GM18907 (cell line): Measurements from ENCODE around the gene OR52H1.

Source experiments
- ATAC-seq: cut with Tn5 transposase; IDR thresholded peaks from one replicate; pipeline ENCODE4 v1.9.1; 2021; ENCODE audit warnings: mild to moderate bottlenecking, moderate library complexity; ENCODE audit not compliant: unreplicated experiment

OR52H1 gene

DNA sequence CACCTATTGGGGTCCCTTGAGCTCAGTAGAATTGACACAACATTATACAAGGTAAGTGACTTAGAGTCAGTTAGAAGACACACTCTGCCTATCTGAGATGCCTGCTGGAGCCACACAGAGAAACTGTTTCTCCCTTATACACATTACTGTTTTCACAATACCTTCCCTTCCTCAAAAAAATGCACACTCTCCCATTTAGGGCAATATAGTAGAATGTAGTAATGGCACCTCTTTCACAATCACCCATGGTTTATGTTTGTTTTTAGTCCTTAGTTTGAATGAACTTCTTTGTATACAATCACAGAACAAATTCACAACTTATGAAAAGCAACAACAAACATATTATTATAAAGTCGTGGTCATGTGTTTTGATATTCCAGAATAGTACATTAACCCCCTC, 14.3 kb downstream of the OR52H1 start:
- no peak for ATAC-seq

- ATAC-seq, result no peak
These were observed 17.1 kb downstream of the OR52H1 start for GRCh38 chr11:5531053-5531831.

DNA sequence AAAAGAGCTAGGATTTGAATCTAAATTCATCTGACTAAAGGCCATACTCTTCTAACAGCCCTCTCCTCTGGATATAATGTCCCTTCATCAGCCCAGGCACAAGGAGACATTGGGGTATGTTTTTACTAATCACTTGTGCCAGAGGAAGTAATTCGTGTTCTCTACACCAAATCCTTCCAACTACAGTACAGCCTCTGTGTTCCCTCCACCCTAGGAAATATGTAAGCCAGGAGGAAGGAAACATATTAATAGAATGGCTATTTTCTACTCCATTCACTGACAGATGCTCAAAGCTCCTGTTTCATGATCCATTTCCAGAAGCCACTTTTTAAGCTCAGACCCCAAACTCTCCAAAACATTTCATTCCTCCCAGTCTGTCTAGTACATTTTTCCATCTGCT, 19.8 kb downstream of the OR52H1 start:
- no peak for ATAC-seq

DNA sequence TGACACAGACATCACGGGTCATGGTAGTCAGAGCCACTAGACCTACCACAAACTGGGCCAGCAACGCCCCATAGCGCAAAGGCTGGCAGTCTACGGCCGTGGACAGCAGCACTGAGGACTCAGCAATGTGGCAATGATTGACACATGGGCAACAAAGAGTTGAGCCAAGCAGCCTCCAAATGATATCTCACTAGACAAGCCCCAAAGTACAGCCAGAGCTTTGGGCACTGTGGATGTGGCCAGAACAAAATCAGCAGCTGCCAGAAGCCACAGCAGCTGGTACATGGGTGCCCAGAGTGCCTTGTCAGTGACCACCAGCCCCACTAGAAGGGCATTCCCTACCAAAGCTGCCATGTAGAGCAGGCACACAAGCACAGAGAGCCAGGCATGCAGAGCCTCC, 20.6 kb downstream of the OR52H1 start:
- ATAC-seq, result no peak

DNA sequence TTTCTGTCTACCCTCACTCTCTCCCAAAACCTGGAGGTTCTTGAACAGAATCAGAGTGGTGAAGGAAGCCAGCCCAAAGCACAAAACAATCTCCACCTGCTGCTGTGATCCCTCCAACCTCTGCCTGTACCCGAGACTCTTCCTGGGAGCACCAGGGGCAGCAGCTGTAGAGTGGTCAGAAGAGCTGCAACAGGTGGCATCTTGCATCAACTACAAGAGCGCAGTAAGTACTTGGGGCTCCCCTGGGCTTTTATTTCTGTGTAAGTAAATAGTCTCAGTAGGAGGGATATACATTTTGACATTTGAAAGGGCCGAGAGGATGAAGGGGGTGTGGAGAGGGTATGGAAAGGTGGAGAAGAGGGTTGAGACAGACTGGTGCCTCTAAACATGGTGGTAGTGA, 23.6 kb downstream of the OR52H1 start:
- ATAC-seq, result no peak

- no peak for ATAC-seq
These were observed 26.0 kb downstream of the OR52H1 start for GRCh38 chr11:5522308-5522707.

- no peak for ATAC-seq
These were observed 26.8 kb downstream of the OR52H1 start for GRCh38 chr11:5521540-5521939.

GRCh38 chr11:5516599-5516998, 31.7 kb downstream of the OR52H1 start, which contains the start of gene UBQLNL:
UBQLNL (minus strand) TSS chr11:5516699; CDS start chr11:5516441, 258 bp downstream.
- no peak for ATAC-seq

DNA sequence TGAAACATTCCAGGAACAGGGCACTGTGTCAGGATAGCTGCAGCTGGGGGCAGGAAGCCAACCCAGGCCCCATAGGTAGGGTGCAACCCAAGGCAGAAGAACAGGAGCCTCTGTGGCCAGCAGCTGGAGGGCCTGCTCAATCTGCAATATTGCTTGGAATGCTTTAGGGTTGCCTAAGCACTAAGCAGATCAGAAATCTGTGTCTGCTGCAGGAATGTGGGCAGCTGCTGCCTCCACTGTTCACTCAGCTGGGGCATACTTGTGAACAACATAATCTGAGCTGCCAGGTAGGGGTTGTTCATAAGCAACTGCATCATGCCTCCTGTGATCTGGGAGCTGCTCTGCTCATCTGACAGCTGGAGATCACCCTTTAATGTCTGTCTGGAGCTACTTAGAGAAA, 33.5 kb downstream of the OR52H1 start:
- no peak for ATAC-seq

DNA sequence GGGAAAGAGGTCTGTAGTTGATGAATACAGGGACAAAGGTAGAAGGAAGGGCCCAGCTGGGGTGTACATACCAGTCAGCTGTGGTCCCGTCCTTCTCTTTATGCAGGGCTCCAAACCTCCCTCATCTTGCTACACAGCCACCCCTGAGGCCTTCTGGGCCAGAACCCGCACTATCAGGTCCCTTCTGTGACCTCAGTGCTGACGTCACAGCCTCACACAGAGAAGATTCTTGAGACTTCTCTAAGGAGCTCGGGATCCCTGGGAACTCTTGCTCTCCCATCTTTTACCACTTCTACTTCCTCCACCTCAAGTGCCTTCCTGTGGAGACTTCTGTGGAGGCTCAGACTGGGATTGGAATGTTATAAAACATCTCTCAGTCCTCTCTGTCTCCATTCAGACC, 38.5 kb downstream of the OR52H1 start, which contains the start of gene UBQLN3:
Gene UBQLN3 (minus strand): TSS at position 155 of the 400 bp plus-strand sequence. CDS start 399 bp downstream, outside the sequence.
- no peak for ATAC-seq

GRCh38 chr11:5508605-5509004, 39.7 kb downstream of the OR52H1 start:
- ATAC-seq, result no peak

DNA sequence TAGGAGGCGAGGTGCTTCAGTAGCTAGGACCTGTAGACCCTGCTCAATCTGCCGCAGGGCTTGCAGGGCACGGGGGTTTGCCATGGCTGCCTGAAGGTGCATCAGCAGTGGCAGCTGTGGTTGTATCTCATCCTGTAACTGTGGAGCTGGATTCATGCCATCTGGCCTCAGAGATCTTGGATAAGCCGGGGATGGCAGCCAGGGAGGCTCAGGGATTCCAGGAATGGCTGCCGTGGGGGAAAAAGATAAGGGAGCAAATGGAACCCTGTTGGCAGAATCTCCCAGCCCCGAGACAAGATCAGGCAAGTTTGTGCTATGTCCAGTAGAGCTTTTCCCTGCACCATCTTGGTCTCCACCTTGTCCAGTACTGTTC, 40.4 kb downstream of the OR52H1 start:
- ATAC-seq, result no peak

GRCh38 chr11:5507177-5507932, 41.0 kb downstream of the OR52H1 start:
- no peak for ATAC-seq

GRCh38 chr11:5505363-5506048, 42.8 kb downstream of the OR52H1 start:
- ATAC-seq, result no peak

DNA sequence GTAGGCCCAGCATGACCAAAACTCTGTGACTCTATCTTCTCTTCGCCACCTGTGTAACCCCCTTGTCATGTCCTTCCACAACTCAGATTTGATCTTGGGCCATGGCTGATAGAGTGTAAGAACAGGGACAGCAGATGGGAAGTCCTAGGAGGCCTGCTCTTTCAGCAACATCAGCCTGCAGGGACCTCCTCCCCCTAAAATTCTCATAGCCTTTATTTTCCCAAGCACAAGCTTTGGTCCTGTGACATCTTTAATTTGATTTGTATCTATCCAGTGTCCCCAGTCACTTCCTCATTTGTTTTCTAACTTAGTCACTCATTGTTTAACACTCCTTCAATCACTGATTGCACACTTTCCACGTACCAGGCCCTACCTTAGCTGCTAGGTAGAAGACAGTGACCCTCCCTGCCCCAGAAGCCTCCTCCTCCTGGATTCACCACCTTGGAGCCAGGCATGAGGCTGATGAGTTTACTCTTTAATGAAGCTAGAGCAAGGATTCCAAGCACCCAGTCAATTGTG, 43.9 kb downstream of the OR52H1 start:
- no peak for ATAC-seq

- no peak for ATAC-seq
These were observed 47.9 kb downstream of the OR52H1 start for GRCh38 chr11:5500393-5500801.

- ATAC-seq, result no peak
These were observed 48.7 kb downstream of the OR52H1 start for GRCh38 chr11:5499671-5500070.
